ENCODE data around the gene NPLOC4. TPM values are rescaled to one million over a fixed set of nuclear protein-coding genes. Genes with fewer than 3 reads are reported as not detected.

Gene NPLOC4
- polyA plus RNA-seq, 1 of the 3 experiments (the other 2 are of a cell fraction): 88.6 TPM

DNA sequence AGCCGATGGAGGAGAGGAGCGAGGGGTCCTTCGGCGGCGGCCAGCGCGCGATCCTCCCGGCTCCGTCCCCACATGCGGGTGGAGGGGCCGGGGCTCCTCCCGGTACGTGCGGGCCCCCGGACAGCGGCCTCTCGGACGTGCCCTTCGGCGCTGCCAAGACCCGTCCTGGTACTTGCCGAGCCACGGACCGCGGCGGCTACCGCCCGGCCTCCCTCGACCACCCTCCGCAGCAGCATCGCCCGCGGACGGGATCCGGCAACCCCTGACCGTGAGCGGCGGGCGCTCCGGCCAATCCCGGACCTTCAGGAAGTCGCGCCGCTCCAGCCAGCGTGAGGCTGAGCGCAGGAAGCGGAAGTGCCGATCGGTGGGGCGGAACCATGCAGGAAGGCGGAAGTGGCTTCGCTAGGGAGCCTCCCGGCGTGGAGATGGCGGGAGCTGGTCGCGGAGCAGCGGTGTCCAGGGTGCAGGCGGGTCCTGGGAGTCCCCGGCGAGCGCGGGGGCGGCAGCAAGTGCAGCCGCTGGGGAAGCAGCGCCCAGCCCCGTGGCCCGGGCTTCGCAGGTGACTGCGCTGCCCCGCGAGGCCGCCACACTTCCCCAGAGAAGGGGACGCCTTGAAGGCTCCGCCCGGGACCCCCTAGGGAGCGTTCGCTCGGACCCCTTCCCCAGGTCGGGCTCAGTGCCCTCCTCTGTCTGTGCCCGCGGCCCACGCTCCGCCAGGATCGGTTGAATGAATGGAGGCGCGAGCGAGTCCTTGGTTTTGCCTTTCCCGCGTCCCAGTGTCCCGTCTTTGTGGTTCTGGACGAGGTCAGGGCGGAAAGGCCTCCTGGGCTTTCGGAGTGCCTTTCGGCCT is 29.7 kb upstream of the NPLOC4 start, which contains the start of the genes CCDC137 and OXLD1 (continued):
- TF ChIP-seq, protein P1, sequence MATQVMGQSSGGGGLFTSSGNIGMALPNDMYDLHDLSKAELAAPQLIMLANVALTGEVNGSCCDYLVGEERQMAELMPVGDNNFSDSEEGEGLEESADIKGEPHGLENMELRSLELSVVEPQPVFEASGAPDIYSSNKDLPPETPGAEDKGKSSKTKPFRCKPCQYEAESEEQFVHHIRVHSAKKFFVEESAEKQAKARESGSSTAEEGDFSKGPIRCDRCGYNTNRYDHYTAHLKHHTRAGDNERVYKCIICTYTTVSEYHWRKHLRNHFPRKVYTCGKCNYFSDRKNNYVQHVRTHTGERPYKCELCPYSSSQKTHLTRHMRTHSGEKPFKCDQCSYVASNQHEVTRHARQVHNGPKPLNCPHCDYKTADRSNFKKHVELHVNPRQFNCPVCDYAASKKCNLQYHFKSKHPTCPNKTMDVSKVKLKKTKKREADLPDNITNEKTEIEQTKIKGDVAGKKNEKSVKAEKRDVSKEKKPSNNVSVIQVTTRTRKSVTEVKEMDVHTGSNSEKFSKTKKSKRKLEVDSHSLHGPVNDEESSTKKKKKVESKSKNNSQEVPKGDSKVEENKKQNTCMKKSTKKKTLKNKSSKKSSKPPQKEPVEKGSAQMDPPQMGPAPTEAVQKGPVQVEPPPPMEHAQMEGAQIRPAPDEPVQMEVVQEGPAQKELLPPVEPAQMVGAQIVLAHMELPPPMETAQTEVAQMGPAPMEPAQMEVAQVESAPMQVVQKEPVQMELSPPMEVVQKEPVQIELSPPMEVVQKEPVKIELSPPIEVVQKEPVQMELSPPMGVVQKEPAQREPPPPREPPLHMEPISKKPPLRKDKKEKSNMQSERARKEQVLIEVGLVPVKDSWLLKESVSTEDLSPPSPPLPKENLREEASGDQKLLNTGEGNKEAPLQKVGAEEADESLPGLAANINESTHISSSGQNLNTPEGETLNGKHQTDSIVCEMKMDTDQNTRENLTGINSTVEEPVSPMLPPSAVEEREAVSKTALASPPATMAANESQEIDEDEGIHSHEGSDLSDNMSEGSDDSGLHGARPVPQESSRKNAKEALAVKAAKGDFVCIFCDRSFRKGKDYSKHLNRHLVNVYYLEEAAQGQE (IDR thresholded peaks at IDR 0.05; ENCODE audit: low read depth, low read length): peak; percentile 22; the same call in 1 of the 2 replicates
- TF ChIP-seq RFX5 (IDR thresholded peaks at IDR 0.05; ENCODE audit: low read length) (no peak), ELF1 (IDR thresholded peaks at IDR 0.05) (peak; percentile 100), NRF1 (IDR thresholded peaks at IDR 0.05; ENCODE audit: low read depth, low read length) (no peak), SIN3A (IDR thresholded peaks at IDR 0.05; ENCODE audit: borderline replicate concordance, low read depth, low read length) (0 out of 2 replicates have a peak, but pooled peaks have one; percentile 67), GABPA (IDR thresholded peaks at IDR 0.05; ENCODE audit: low read depth) (peak; percentile 99), MEF2A (IDR thresholded peaks at IDR 0.05; ENCODE audit: borderline replicate concordance, low read depth) (no peak), GATA2 (CRISPR knock-in tag; IDR thresholded peaks at IDR 0.05) (peak; percentile 13; the same call in 1 of the 2 replicates), TEAD4 (IDR thresholded peaks at IDR 0.05; ENCODE audit: borderline replicate concordance, insufficient read depth) (no peak), RXRA (IDR thresholded peaks at IDR 0.05; ENCODE audit: borderline replicate concordance, low read depth) (no peak), EZH2phosphoT487 (IDR thresholded peaks at IDR 0.05; ENCODE audit: borderline replicate concordance, low read depth) (no peak), TCF12 (IDR thresholded peaks at IDR 0.05) (no peak), POLR2AphosphoS5 (IDR thresholded peaks at IDR 0.05; ENCODE audit: low read depth, low read length) (peak; percentile 97), NFIC (IDR thresholded peaks at IDR 0.05; ENCODE audit: borderline replicate concordance) (no peak), TAF1 (IDR thresholded peaks at IDR 0.05; ENCODE audit: borderline replicate concordance, low read depth, low read length) (peak; percentile 98), YY1 (IDR thresholded peaks at IDR 0.05; ENCODE audit: low read depth) (peak; percentile 92), RCOR1 (IDR thresholded peaks at IDR 0.05; ENCODE audit: low read length) (no peak)
- TF ChIP-seq, protein P2, sequence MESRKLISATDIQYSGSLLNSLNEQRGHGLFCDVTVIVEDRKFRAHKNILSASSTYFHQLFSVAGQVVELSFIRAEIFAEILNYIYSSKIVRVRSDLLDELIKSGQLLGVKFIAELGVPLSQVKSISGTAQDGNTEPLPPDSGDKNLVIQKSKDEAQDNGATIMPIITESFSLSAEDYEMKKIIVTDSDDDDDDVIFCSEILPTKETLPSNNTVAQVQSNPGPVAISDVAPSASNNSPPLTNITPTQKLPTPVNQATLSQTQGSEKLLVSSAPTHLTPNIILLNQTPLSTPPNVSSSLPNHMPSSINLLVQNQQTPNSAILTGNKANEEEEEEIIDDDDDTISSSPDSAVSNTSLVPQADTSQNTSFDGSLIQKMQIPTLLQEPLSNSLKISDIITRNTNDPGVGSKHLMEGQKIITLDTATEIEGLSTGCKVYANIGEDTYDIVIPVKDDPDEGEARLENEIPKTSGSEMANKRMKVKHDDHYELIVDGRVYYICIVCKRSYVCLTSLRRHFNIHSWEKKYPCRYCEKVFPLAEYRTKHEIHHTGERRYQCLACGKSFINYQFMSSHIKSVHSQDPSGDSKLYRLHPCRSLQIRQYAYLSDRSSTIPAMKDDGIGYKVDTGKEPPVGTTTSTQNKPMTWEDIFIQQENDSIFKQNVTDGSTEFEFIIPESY (IDR thresholded peaks at IDR 0.05; ENCODE audit: borderline replicate concordance, low read depth): peak; percentile 47; the same call in 1 of the 2 replicates
- TF ChIP-seq, protein P3, sequence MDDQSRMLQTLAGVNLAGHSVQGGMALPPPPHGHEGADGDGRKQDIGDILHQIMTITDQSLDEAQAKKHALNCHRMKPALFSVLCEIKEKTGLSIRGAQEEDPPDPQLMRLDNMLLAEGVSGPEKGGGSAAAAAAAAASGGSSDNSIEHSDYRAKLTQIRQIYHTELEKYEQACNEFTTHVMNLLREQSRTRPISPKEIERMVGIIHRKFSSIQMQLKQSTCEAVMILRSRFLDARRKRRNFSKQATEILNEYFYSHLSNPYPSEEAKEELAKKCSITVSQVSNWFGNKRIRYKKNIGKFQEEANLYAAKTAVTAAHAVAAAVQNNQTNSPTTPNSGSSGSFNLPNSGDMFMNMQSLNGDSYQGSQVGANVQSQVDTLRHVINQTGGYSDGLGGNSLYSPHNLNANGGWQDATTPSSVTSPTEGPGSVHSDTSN (IDR thresholded peaks at IDR 0.05): peak; percentile 100
- TF ChIP-seq, protein P4, sequence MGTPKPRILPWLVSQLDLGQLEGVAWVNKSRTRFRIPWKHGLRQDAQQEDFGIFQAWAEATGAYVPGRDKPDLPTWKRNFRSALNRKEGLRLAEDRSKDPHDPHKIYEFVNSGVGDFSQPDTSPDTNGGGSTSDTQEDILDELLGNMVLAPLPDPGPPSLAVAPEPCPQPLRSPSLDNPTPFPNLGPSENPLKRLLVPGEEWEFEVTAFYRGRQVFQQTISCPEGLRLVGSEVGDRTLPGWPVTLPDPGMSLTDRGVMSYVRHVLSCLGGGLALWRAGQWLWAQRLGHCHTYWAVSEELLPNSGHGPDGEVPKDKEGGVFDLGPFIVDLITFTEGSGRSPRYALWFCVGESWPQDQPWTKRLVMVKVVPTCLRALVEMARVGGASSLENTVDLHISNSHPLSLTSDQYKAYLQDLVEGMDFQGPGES (IDR thresholded peaks at IDR 0.05; ENCODE audit: low read depth, low read length): no peak; the same call in 1 of the 2 replicates

Measured in SK-N-SH (cell line).